WTC11 (cell line): Measurements from ENCODE around the gene CUL4A. TPM values are rescaled to one million over a fixed set of nuclear protein-coding genes. Genes with fewer than 3 reads are reported as not detected.

Experiments
- ATAC-seq: fragments of 200-7000 bp; cut with Tn5 transposase; 2 replicates; pipeline ENCODE4 v1.10.0; 2021; ENCODE audit warnings: mild to moderate bottlenecking, moderate library complexity
- CTCF ChIA-PET: fragments of 300-600 bp; sonication (Branson Sonifier 250); formaldehyde crosslinking; loops from one replicate; lab custom pipeline; 2021; ENCODE audit warnings: antibody characterized with exemption; lab: Charles Lee
- POLR2A ChIA-PET: fragments of 350-600 bp; sonication (Branson Sonifier 250); formaldehyde crosslinking; loops from one replicate; lab custom pipeline; 2021; ENCODE audit warnings: antibody characterized with exemption; lab: Charles Lee
- DNase-seq: peaks from one replicate; pipeline ENCODE4 v3.0.0; 2021; ENCODE audit warnings: low spot score
- H3K27ac Mint-ChIP-seq: 2 replicates; pipeline ENCODE4 v1.8.0; 2021; ENCODE audit warnings: mixed read lengths
- H3K27me3 Mint-ChIP-seq: 2 replicates; pipeline ENCODE4 v1.8.0; 2021; ENCODE audit warnings: low read depth, mild to moderate bottlenecking, moderate library complexity, mixed read lengths
- H3K36me3 Mint-ChIP-seq: 2 replicates; pipeline ENCODE4 v1.8.0; 2021; ENCODE audit warnings: mixed read lengths
- H3K4me1 Mint-ChIP-seq: 2 replicates; pipeline ENCODE4 v1.8.0; 2022; ENCODE audit warnings: mixed read lengths
- H3K4me3 Mint-ChIP-seq: 2 replicates; pipeline ENCODE4 v1.8.0; 2021; ENCODE audit warnings: mild to moderate bottlenecking, moderate library complexity, mixed read lengths
- H3K9me3 Mint-ChIP-seq: 2 replicates; pipeline ENCODE4 v1.8.0; 2021; ENCODE audit warnings: mixed read lengths
- CBFB ChIP-seq: sonication (generic); formaldehyde crosslinking; IDR thresholded peaks from 2 replicates; pipeline ENCODE4 v1.8.1; 2022; ENCODE audit warnings: mild to moderate bottlenecking, low read depth, missing genetic modification reagents
- CREM ChIP-seq: sonication (generic); formaldehyde crosslinking; IDR thresholded peaks from 2 replicates; pipeline ENCODE4 v1.8.1; 2022; ENCODE audit warnings: mild to moderate bottlenecking, missing genetic modification reagents, moderate library complexity
- ELF4 ChIP-seq: sonication (generic); formaldehyde crosslinking; IDR thresholded peaks from 2 replicates; pipeline ENCODE4 v1.8.1; 2022; ENCODE audit warnings: low read depth, mild to moderate bottlenecking, moderate library complexity, missing genetic modification reagents
- IRF2 ChIP-seq: sonication (generic); formaldehyde crosslinking; IDR thresholded peaks from 2 replicates; pipeline ENCODE4 v1.8.0; 2022; ENCODE audit warnings: low read depth, missing genetic modification reagents, borderline replicate concordance
- JUN ChIP-seq: sonication (generic); formaldehyde crosslinking; IDR thresholded peaks from 2 replicates; pipeline ENCODE4 v1.8.0; 2023; ENCODE audit warnings: mild to moderate bottlenecking, missing genetic modification reagents
- KAT7 ChIP-seq: sonication (generic); formaldehyde crosslinking; IDR thresholded peaks from 2 replicates; pipeline ENCODE4 v1.8.1; 2023; ENCODE audit warnings: missing genetic modification reagents, mild to moderate bottlenecking, borderline replicate concordance
- MXD4 ChIP-seq: fragments of 250-450 bp; sonication (Bioruptor Pico); IDR thresholded peaks from 2 replicates; pipeline ENCODE4 v1.8.0; 2021; ENCODE audit warnings: mild to moderate bottlenecking, moderate library complexity, borderline replicate concordance
- RELA ChIP-seq: sonication (generic); formaldehyde crosslinking; IDR thresholded peaks from 2 replicates; pipeline ENCODE4 v1.8.1; 2022; ENCODE audit warnings: missing genetic modification reagents, mild to moderate bottlenecking, borderline replicate concordance
- SP1 ChIP-seq: sonication (generic); formaldehyde crosslinking; conservative IDR thresholded peaks from 2 replicates; pipeline ENCODE4 v1.8.1; 2022; ENCODE audit warnings: missing genetic modification reagents
- ZBTB21 ChIP-seq: sonication (generic); formaldehyde crosslinking; IDR thresholded peaks from 2 replicates; pipeline ENCODE4 v1.8.1; 2023; ENCODE audit warnings: mild to moderate bottlenecking, missing genetic modification reagents, borderline replicate concordance
- ZNF671 ChIP-seq: fragments of 250-450 bp; sonication (Bioruptor Pico); IDR thresholded peaks from 2 replicates; pipeline ENCODE4 v1.8.0; 2021; ENCODE audit warnings: mild to moderate bottlenecking
- total RNA-seq: library from RNA; stranded (reverse); gene quantifications from 3 replicates; pipeline ENCODE4 v1.2.3, GENCODE V29; 2021
- TF ChIP-seq, protein P1 (sequence below): sonication (generic); formaldehyde crosslinking; IDR thresholded peaks from 2 replicates; pipeline ENCODE4 v1.8.0; 2023; ENCODE audit warnings: missing genetic modification reagents, mild to moderate bottlenecking, borderline replicate concordance
- TF ChIP-seq, protein P2 (sequence below): fragments of 250-450 bp; sonication (Bioruptor Pico); IDR thresholded peaks from 2 replicates; pipeline ENCODE4 v1.9.0; 2021; ENCODE audit warnings: moderate library complexity, mild to moderate bottlenecking, inconsistent platforms, borderline replicate concordance
- TF ChIP-seq, protein P3 (sequence below): sonication (generic); formaldehyde crosslinking; conservative IDR thresholded peaks from 2 replicates; pipeline ENCODE4 v1.8.1; 2023; ENCODE audit warnings: mild to moderate bottlenecking, low read depth, missing genetic modification reagents, moderate library complexity
- TF ChIP-seq, protein P4 (sequence below): sonication (generic); formaldehyde crosslinking; IDR thresholded peaks from 2 replicates; pipeline ENCODE4 v1.8.0; 2022; ENCODE audit warnings: mild to moderate bottlenecking, missing genetic modification reagents
- TF ChIP-seq, protein P5 (sequence below): sonication (generic); formaldehyde crosslinking; IDR thresholded peaks from 2 replicates; pipeline ENCODE4 v1.8.1; 2023; ENCODE audit warnings: mild to moderate bottlenecking, missing genetic modification reagents, moderate library complexity
- TF ChIP-seq, protein P6 (sequence below): sonication (generic); formaldehyde crosslinking; IDR thresholded peaks from 2 replicates; pipeline ENCODE4 v1.8.1; 2023; ENCODE audit warnings: mild to moderate bottlenecking, missing genetic modification reagents
- TF ChIP-seq, protein P7 (sequence below): sonication (generic); formaldehyde crosslinking; IDR thresholded peaks from 2 replicates; pipeline ENCODE4 v1.8.0; 2023; ENCODE audit warnings: mild to moderate bottlenecking, missing genetic modification reagents
- TF ChIP-seq, protein P8 (sequence below): fragments of 250-450 bp; sonication (Bioruptor Pico); IDR thresholded peaks from 2 replicates; pipeline ENCODE4 v2.1.2; 2022; ENCODE audit warnings: mild to moderate bottlenecking, moderate library complexity

CUL4A gene
- total RNA-seq, 1 experiment from 2014 or later, result 99.9 TPM

DNA sequence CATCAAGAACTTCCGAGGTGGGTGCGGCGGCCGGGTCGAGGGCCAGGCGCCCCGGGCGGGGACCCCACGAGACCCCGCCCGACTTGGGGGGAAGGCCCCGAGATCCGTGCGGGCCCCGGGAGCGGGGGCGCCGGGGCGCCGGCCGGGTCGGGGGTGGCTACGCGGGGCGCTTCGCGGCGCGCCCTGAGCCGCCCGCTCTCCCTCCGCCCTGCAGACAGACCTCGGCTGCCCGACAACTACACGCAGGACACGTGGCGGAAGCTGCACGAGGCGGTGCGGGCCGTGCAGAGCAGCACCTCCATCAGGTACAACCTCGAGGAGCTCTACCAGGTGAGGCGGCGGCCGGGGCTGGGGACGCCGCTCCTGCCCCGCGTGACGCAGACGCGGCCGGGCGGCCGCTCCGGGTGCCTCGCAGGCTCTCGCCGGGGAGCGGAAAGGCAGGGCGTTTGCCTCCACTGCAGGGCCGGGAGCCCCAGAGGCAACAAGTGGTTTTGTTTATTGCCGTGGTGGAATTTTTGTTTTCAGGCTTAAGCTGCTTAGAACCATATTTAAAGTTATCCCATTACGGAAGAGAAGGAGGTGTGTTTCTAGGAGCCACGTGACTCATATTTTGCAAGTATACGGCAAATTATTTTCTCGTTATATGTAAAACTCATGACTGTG lies 477 bp downstream of the CUL4A start (continued):
- TF ChIP-seq KAT7, result 0 out of 2 replicates have a peak, but pooled peaks have one; percentile 48
- TF ChIP-seq, protein P1, sequence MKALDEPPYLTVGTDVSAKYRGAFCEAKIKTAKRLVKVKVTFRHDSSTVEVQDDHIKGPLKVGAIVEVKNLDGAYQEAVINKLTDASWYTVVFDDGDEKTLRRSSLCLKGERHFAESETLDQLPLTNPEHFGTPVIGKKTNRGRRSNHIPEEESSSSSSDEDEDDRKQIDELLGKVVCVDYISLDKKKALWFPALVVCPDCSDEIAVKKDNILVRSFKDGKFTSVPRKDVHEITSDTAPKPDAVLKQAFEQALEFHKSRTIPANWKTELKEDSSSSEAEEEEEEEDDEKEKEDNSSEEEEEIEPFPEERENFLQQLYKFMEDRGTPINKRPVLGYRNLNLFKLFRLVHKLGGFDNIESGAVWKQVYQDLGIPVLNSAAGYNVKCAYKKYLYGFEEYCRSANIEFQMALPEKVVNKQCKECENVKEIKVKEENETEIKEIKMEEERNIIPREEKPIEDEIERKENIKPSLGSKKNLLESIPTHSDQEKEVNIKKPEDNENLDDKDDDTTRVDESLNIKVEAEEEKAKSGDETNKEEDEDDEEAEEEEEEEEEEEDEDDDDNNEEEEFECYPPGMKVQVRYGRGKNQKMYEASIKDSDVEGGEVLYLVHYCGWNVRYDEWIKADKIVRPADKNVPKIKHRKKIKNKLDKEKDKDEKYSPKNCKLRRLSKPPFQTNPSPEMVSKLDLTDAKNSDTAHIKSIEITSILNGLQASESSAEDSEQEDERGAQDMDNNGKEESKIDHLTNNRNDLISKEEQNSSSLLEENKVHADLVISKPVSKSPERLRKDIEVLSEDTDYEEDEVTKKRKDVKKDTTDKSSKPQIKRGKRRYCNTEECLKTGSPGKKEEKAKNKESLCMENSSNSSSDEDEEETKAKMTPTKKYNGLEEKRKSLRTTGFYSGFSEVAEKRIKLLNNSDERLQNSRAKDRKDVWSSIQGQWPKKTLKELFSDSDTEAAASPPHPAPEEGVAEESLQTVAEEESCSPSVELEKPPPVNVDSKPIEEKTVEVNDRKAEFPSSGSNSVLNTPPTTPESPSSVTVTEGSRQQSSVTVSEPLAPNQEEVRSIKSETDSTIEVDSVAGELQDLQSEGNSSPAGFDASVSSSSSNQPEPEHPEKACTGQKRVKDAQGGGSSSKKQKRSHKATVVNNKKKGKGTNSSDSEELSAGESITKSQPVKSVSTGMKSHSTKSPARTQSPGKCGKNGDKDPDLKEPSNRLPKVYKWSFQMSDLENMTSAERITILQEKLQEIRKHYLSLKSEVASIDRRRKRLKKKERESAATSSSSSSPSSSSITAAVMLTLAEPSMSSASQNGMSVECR, result peak; percentile 69; the same call in 1 of the 2 replicates
- TF ChIP-seq, protein P2, sequence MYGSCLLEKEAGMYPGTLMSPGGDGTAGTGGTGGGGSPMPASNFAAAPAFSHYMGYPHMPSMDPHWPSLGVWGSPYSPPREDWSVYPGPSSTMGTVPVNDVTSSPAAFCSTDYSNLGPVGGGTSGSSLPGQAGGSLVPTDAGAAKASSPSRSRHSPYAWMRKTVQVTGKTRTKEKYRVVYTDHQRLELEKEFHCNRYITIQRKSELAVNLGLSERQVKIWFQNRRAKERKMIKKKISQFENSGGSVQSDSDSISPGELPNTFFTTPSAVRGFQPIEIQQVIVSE (CRISPR knock-in tag), result no peak
- TF ChIP-seq, protein P3, sequence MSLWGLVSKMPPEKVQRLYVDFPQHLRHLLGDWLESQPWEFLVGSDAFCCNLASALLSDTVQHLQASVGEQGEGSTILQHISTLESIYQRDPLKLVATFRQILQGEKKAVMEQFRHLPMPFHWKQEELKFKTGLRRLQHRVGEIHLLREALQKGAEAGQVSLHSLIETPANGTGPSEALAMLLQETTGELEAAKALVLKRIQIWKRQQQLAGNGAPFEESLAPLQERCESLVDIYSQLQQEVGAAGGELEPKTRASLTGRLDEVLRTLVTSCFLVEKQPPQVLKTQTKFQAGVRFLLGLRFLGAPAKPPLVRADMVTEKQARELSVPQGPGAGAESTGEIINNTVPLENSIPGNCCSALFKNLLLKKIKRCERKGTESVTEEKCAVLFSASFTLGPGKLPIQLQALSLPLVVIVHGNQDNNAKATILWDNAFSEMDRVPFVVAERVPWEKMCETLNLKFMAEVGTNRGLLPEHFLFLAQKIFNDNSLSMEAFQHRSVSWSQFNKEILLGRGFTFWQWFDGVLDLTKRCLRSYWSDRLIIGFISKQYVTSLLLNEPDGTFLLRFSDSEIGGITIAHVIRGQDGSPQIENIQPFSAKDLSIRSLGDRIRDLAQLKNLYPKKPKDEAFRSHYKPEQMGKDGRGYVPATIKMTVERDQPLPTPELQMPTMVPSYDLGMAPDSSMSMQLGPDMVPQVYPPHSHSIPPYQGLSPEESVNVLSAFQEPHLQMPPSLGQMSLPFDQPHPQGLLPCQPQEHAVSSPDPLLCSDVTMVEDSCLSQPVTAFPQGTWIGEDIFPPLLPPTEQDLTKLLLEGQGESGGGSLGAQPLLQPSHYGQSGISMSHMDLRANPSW (CRISPR knock-in tag), result no peak
- TF ChIP-seq, protein P4, sequence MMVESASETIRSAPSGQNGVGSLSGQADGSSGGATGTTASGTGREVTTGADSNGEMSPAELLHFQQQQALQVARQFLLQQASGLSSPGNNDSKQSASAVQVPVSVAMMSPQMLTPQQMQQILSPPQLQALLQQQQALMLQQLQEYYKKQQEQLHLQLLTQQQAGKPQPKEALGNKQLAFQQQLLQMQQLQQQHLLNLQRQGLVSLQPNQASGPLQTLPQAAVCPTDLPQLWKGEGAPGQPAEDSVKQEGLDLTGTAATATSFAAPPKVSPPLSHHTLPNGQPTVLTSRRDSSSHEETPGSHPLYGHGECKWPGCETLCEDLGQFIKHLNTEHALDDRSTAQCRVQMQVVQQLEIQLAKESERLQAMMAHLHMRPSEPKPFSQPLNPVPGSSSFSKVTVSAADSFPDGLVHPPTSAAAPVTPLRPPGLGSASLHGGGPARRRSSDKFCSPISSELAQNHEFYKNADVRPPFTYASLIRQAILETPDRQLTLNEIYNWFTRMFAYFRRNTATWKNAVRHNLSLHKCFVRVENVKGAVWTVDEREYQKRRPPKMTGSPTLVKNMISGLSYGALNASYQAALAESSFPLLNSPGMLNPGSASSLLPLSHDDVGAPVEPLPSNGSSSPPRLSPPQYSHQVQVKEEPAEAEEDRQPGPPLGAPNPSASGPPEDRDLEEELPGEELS (CRISPR knock-in tag), result peak; percentile 92
- no peak for TF ChIP-seq MXD4 (CRISPR knock-in tag)
- TF ChIP-seq RELA (CRISPR knock-in tag), result 0 out of 2 replicates have a peak, but pooled peaks have one; percentile 40
- no peak for TF ChIP-seq ZNF671 (CRISPR knock-in tag)
- TF ChIP-seq, protein P5, sequence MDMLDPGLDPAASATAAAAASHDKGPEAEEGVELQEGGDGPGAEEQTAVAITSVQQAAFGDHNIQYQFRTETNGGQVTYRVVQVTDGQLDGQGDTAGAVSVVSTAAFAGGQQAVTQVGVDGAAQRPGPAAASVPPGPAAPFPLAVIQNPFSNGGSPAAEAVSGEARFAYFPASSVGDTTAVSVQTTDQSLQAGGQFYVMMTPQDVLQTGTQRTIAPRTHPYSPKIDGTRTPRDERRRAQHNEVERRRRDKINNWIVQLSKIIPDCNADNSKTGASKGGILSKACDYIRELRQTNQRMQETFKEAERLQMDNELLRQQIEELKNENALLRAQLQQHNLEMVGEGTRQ (CRISPR knock-in tag), result peak; percentile 64
- TF ChIP-seq SP1, result no peak
- TF ChIP-seq CREM (CRISPR knock-in tag), result peak; percentile 52; the same call in 1 of the 2 replicates
- no peak for TF ChIP-seq ZBTB21 (CRISPR knock-in tag)

DNA sequence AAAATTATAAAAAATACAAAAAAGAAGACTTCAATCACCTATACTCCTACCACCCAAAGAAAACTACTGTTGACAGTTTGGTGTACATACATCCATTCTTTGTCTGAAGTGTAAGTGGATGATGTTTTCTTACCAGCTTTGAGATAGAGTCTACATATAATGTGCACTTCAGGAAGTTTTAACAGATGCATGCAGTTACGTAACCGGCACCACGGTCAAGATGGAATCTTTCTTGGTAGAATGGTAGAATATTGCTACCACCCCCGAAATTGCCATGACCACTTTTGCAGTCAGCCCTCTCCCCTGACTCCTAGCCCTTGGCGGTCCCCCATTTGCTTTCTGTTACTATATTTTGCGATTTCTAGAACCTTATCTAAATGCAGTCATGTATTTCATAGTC lies 1.4 kb downstream of the CUL4A start:
- Mint-ChIP-seq H3K27me3 (no peaks in the 10 kb centered on the region), H3K4me3 (peak overlapping the region; percentile 78), H3K4me1 (peaks cover 42% of the 10 kb centered on the region), H3K36me3 (peaks cover 27% of the 10 kb centered on the region; the same call in 1 of the 2 replicates), H3K27ac (peak overlapping the region; percentile 95), H3K9me3 (no peaks in the 10 kb centered on the region)
- CTCF ChIA-PET, result no interaction called here
- ATAC-seq, result no peak
- no peak for DNase-seq
- POLR2A ChIA-PET, result no interaction called here
- TF ChIP-seq JUN (CRISPR knock-in tag) (no peak), IRF2 (CRISPR knock-in tag) (no peak), ELF4 (CRISPR knock-in tag) (no peak), CBFB (CRISPR knock-in tag) (no peak)
- TF ChIP-seq, protein P6, sequence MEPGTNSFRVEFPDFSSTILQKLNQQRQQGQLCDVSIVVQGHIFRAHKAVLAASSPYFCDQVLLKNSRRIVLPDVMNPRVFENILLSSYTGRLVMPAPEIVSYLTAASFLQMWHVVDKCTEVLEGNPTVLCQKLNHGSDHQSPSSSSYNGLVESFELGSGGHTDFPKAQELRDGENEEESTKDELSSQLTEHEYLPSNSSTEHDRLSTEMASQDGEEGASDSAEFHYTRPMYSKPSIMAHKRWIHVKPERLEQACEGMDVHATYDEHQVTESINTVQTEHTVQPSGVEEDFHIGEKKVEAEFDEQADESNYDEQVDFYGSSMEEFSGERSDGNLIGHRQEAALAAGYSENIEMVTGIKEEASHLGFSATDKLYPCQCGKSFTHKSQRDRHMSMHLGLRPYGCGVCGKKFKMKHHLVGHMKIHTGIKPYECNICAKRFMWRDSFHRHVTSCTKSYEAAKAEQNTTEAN (CRISPR knock-in tag), result no peak
- TF ChIP-seq, protein P7, sequence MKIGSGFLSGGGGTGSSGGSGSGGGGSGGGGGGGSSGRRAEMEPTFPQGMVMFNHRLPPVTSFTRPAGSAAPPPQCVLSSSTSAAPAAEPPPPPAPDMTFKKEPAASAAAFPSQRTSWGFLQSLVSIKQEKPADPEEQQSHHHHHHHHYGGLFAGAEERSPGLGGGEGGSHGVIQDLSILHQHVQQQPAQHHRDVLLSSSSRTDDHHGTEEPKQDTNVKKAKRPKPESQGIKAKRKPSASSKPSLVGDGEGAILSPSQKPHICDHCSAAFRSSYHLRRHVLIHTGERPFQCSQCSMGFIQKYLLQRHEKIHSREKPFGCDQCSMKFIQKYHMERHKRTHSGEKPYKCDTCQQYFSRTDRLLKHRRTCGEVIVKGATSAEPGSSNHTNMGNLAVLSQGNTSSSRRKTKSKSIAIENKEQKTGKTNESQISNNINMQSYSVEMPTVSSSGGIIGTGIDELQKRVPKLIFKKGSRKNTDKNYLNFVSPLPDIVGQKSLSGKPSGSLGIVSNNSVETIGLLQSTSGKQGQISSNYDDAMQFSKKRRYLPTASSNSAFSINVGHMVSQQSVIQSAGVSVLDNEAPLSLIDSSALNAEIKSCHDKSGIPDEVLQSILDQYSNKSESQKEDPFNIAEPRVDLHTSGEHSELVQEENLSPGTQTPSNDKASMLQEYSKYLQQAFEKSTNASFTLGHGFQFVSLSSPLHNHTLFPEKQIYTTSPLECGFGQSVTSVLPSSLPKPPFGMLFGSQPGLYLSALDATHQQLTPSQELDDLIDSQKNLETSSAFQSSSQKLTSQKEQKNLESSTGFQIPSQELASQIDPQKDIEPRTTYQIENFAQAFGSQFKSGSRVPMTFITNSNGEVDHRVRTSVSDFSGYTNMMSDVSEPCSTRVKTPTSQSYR (CRISPR knock-in tag), result no peak
- TF ChIP-seq, protein P8, sequence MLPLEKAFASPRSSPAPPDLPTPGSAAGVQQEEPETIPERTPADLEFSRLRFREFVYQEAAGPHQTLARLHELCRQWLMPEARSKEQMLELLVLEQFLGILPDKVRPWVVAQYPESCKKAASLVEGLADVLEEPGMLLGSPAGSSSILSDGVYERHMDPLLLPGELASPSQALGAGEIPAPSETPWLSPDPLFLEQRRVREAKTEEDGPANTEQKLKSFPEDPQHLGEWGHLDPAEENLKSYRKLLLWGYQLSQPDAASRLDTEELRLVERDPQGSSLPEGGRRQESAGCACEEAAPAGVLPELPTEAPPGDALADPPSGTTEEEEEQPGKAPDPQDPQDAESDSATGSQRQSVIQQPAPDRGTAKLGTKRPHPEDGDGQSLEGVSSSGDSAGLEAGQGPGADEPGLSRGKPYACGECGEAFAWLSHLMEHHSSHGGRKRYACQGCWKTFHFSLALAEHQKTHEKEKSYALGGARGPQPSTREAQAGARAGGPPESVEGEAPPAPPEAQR (CRISPR knock-in tag), result no peak
